ENCODE results near the gene INF2.

INF2 gene

GRCh38 chr14:104739546-104740516 is 50.4 kb downstream of the INF2 start:
- TF ChIP-seq PPARA (CRISPR knock-in tag; IDR thresholded peaks at IDR 0.05; ENCODE audit: borderline replicate concordance) = no peak
- no peak for TF ChIP-seq ZC3H10 (CRISPR knock-in tag; IDR thresholded peaks at IDR 0.05)
- no peak for TF ChIP-seq OSR1 (CRISPR knock-in tag; IDR thresholded peaks at IDR 0.05)
- no peak for TF ChIP-seq ZNF8 (CRISPR knock-in tag; IDR thresholded peaks at IDR 0.05)
- TF ChIP-seq TCF4 (CRISPR knock-in tag; IDR thresholded peaks at IDR 0.05; ENCODE audit: borderline replicate concordance) = no peak
- no peak for ATAC-seq

- no peak for ATAC-seq
- TF ChIP-seq ZNF8 (CRISPR knock-in tag; IDR thresholded peaks at IDR 0.05) (no peak), POU6F1 (CRISPR knock-in tag; IDR thresholded peaks at IDR 0.05; ENCODE audit: borderline replicate concordance, low read depth) (no peak), ZC3H10 (CRISPR knock-in tag; IDR thresholded peaks at IDR 0.05) (no peak), PATZ1 (CRISPR knock-in tag; IDR thresholded peaks at IDR 0.05; ENCODE audit: borderline replicate concordance) (no peak), SNAI2 (CRISPR knock-in tag; IDR thresholded peaks at IDR 0.05) (no peak), TOX (CRISPR knock-in tag; IDR thresholded peaks at IDR 0.05; ENCODE audit: borderline replicate concordance) (no peak), ZNF70 (CRISPR knock-in tag; IDR thresholded peaks at IDR 0.05) (no peak), ZFP3 (CRISPR knock-in tag; IDR thresholded peaks at IDR 0.05) (no peak), CSRNP3 (CRISPR knock-in tag; IDR thresholded peaks at IDR 0.05) (no peak), GLIS3 (CRISPR knock-in tag; IDR thresholded peaks at IDR 0.05) (no peak), BACH2 (CRISPR knock-in tag; IDR thresholded peaks at IDR 0.05; ENCODE audit: borderline replicate concordance) (no peak), ZNF565 (CRISPR knock-in tag; conservative IDR thresholded peaks at IDR 0.05; ENCODE audit: low read depth) (no peak), ARNTL (CRISPR knock-in tag; IDR thresholded peaks at IDR 0.05; ENCODE audit: borderline replicate concordance, low read depth) (no peak), PPARA (CRISPR knock-in tag; IDR thresholded peaks at IDR 0.05; ENCODE audit: borderline replicate concordance) (no peak), ZFP30 (CRISPR knock-in tag; IDR thresholded peaks at IDR 0.05) (no peak), CREB5 (CRISPR knock-in tag; IDR thresholded peaks at IDR 0.05; ENCODE audit: low read depth) (no peak), TCF4 (CRISPR knock-in tag; IDR thresholded peaks at IDR 0.05; ENCODE audit: borderline replicate concordance) (no peak), ESRRG (CRISPR knock-in tag; IDR thresholded peaks at IDR 0.05) (no peak), ISL1 (CRISPR knock-in tag; IDR thresholded peaks at IDR 0.05) (no peak), RARB (CRISPR knock-in tag; IDR thresholded peaks at IDR 0.05) (no peak)
Observed at GRCh38 chr14:104741108-104741802, 51.8 kb downstream of the INF2 start.

- ATAC-seq = no peak
- no peak for TF ChIP-seq CSDC2 (CRISPR knock-in tag; IDR thresholded peaks at IDR 0.05)
- no peak for TF ChIP-seq PATZ1 (CRISPR knock-in tag; IDR thresholded peaks at IDR 0.05; ENCODE audit: borderline replicate concordance)
- no peak for TF ChIP-seq CREB5 (CRISPR knock-in tag; IDR thresholded peaks at IDR 0.05; ENCODE audit: low read depth)
- no peak for TF ChIP-seq ZC3H10 (CRISPR knock-in tag; IDR thresholded peaks at IDR 0.05)
- no peak for TF ChIP-seq TCF4 (CRISPR knock-in tag; IDR thresholded peaks at IDR 0.05; ENCODE audit: borderline replicate concordance)
- TF ChIP-seq POU6F1 (CRISPR knock-in tag; IDR thresholded peaks at IDR 0.05; ENCODE audit: borderline replicate concordance, low read depth) = no peak
- no peak for TF ChIP-seq ZNF70 (CRISPR knock-in tag; IDR thresholded peaks at IDR 0.05)
- TF ChIP-seq SNAI2 (CRISPR knock-in tag; IDR thresholded peaks at IDR 0.05) = no peak
- TF ChIP-seq ISL1 (CRISPR knock-in tag; IDR thresholded peaks at IDR 0.05) = no peak
- TF ChIP-seq RARB (CRISPR knock-in tag; IDR thresholded peaks at IDR 0.05) = no peak
- TF ChIP-seq ZFP30 (CRISPR knock-in tag; IDR thresholded peaks at IDR 0.05) = no peak
- no peak for TF ChIP-seq BACH2 (CRISPR knock-in tag; IDR thresholded peaks at IDR 0.05; ENCODE audit: borderline replicate concordance)
- TF ChIP-seq ZNF565 (CRISPR knock-in tag; conservative IDR thresholded peaks at IDR 0.05; ENCODE audit: low read depth) = no peak
- TF ChIP-seq PPARA (CRISPR knock-in tag; IDR thresholded peaks at IDR 0.05; ENCODE audit: borderline replicate concordance) = no peak
- no peak for TF ChIP-seq TOX (CRISPR knock-in tag; IDR thresholded peaks at IDR 0.05; ENCODE audit: borderline replicate concordance)
Observed at GRCh38 chr14:104741803-104742251, 52.4 kb downstream of the INF2 start.

Measured in SK-N-SH treated with all-trans-retinoic acid at 6 μM for 48 hours (cell line).